Measurements from ENCODE around the gene OTOG. TPM values are rescaled to one million over a fixed set of nuclear protein-coding genes. Genes with fewer than 3 reads are reported as not detected.
A peak's percentile ranks its signal among the peaks of the same experiment; 100 is the strongest.

OTOG gene
- total RNA-seq, 1 donor from 2014 or later = not detected

- Histone ChIP-seq H3K36me3 (no peaks in the 10 kb centered on the region), H3K9me3 (no peaks in the 10 kb centered on the region), H3K4me1 (no peaks in the 10 kb centered on the region), H3K4me3 (no peak overlapping the region), H3K27ac (no peak overlapping the region), H3K27me3 (no peaks in the 10 kb centered on the region)
- TF ChIP-seq CTCF (IDR thresholded peaks at IDR 0.05) = no peak
- peak in 1 of 2 donors; percentile 15 for DNase-seq (ENCODE audit: low spot score in 2 of 2)
- intact Hi-C loops (cut with DNase I) = no loop called here
These were observed 33.2 kb downstream of the OTOG start for GRCh38 chr11:17580271-17580670.

- DNase-seq (ENCODE audit: low spot score in 2 of 2) = peak in 1 of 2 donors; percentile 19
- TF ChIP-seq CTCF (IDR thresholded peaks at IDR 0.05) = no peak
- H3K27ac ChIP-seq = no peak overlapping the region
- intact Hi-C loops (cut with DNase I) = no loop called here
- no peaks in the 10 kb centered on the region for H3K4me1 ChIP-seq
- no peak overlapping the region for H3K4me3 ChIP-seq
- no peaks in the 10 kb centered on the region for H3K36me3 ChIP-seq
- H3K27me3 ChIP-seq = no peaks in the 10 kb centered on the region
- H3K9me3 ChIP-seq = no peaks in the 10 kb centered on the region
These were observed 34.1 kb downstream of the OTOG start for GRCh38 chr11:17581036-17581731.

GRCh38 chr11:17581732-17582053, 34.6 kb downstream of the OTOG start:
- peak in 1 of 2 donors; percentile 51 for DNase-seq (ENCODE audit: low spot score in 2 of 2)
- H3K36me3 ChIP-seq = no peaks in the 10 kb centered on the region
- no peak for TF ChIP-seq CTCF (IDR thresholded peaks at IDR 0.05)
- no peak overlapping the region for H3K27ac ChIP-seq
- no peaks in the 10 kb centered on the region for H3K4me1 ChIP-seq
- intact Hi-C loops (cut with DNase I) = no loop called here
- no peaks in the 10 kb centered on the region for H3K9me3 ChIP-seq
- H3K4me3 ChIP-seq = no peak overlapping the region
- no peaks in the 10 kb centered on the region for H3K27me3 ChIP-seq

GRCh38 chr11:17585911-17586695, 39.0 kb downstream of the OTOG start:
- H3K9me3 ChIP-seq = no peaks in the 10 kb centered on the region
- no peak overlapping the region for H3K27ac ChIP-seq
- H3K36me3 ChIP-seq = no peaks in the 10 kb centered on the region
- no peaks in the 10 kb centered on the region for H3K4me1 ChIP-seq
- peak in 1 of 2 donors; percentile 53 for DNase-seq (ENCODE audit: low spot score in 2 of 2)
- no peak for TF ChIP-seq CTCF (IDR thresholded peaks at IDR 0.05)
- no peaks in the 10 kb centered on the region for H3K27me3 ChIP-seq
- no peak overlapping the region for H3K4me3 ChIP-seq
- intact Hi-C loops (cut with DNase I) = no loop called here

GRCh38 chr11:17588166-17588565, 41.1 kb downstream of the OTOG start:
- H3K9me3 ChIP-seq = no peaks in the 10 kb centered on the region
- H3K4me3 ChIP-seq = no peak overlapping the region
- DNase-seq (ENCODE audit: low spot score in 2 of 2) = peak in 1 of 2 donors; percentile 15
- intact Hi-C loops (cut with DNase I) = no loop called here
- no peaks in the 10 kb centered on the region for H3K27me3 ChIP-seq
- TF ChIP-seq CTCF (IDR thresholded peaks at IDR 0.05) = no peak
- no peaks in the 10 kb centered on the region for H3K4me1 ChIP-seq
- H3K27ac ChIP-seq = no peak overlapping the region
- H3K36me3 ChIP-seq = no peaks in the 10 kb centered on the region

Measured in ascending aorta (tissue), 2 donors.